ENCODE data around the gene DERL3.

DERL3 gene

GRCh38 chr22:23789638-23790037 is 49.2 kb downstream of the DERL3 start:
- no peaks in the 10 kb centered on the region for H3K27me3 ChIP-seq (ENCODE audit: control insufficient read depth, insufficient read depth, low read length)

GRCh38 chr22:23789121-23789520 is 49.7 kb downstream of the DERL3 start:
- no peak for TF ChIP-seq CTCF (IDR thresholded peaks at IDR 0.05)
- peaks cover 3% of the 10 kb centered on the region for H3K4me1 ChIP-seq

More at GRCh38 chr22:23789638-23790037, 49.2 kb downstream of the DERL3 start:
- TF ChIP-seq CTCF (IDR thresholded peaks at IDR 0.05): no peak
- Histone ChIP-seq H3K4me1 (peaks cover 3% of the 10 kb centered on the region), H3K36me3 (ENCODE audit: control insufficient read depth, insufficient read depth, low read length) (no peaks in the 10 kb centered on the region), H3K4me3 (ENCODE audit: low read depth, low read length) (no peak overlapping the region), H3K27ac (no peak overlapping the region), H3K79me2 (peaks cover 15% of the 10 kb centered on the region), H3K9ac (no peak overlapping the region), H3K4me2 (ENCODE audit: low read length) (no peak overlapping the region), H2AFZ (no peak overlapping the region), H3K9me3 (ENCODE audit: control insufficient read depth, low read length) (no peaks in the 10 kb centered on the region)

GRCh38 chr22:23787910-23788309 is 50.9 kb downstream of the DERL3 start:
- Histone ChIP-seq H2AFZ (no peak overlapping the region), H3K27ac (no peak overlapping the region)

More at GRCh38 chr22:23789121-23789520, 49.7 kb downstream of the DERL3 start:
- Histone ChIP-seq H3K36me3 (ENCODE audit: control insufficient read depth, insufficient read depth, low read length) (no peaks in the 10 kb centered on the region), H3K9ac (no peak overlapping the region), H3K27me3 (ENCODE audit: control insufficient read depth, insufficient read depth, low read length) (no peaks in the 10 kb centered on the region), H3K79me2 (peaks cover 15% of the 10 kb centered on the region), H3K9me3 (ENCODE audit: control insufficient read depth, low read length) (no peaks in the 10 kb centered on the region), H2AFZ (no peak overlapping the region), H3K4me3 (ENCODE audit: low read depth, low read length) (no peak overlapping the region), H3K4me2 (ENCODE audit: low read length) (no peak overlapping the region), H3K27ac (no peak overlapping the region)

GRCh38 chr22:23787600-23787896 is 51.3 kb downstream of the DERL3 start:
- H3K4me2 ChIP-seq (ENCODE audit: low read length): peak overlapping the region; percentile 68
- peaks cover 15% of the 10 kb centered on the region for H3K79me2 ChIP-seq
- H3K4me3 ChIP-seq (ENCODE audit: low read depth, low read length): peak overlapping the region; percentile 85
- peaks cover 3% of the 10 kb centered on the region for H3K4me1 ChIP-seq
- H2AFZ ChIP-seq: peak overlapping the region; percentile 33
- no peaks in the 10 kb centered on the region for H3K36me3 ChIP-seq (ENCODE audit: control insufficient read depth, insufficient read depth, low read length)
- H3K9ac ChIP-seq: no peak overlapping the region
- peak overlapping the region; percentile 97 for H3K27ac ChIP-seq
- H3K27me3 ChIP-seq (ENCODE audit: control insufficient read depth, insufficient read depth, low read length): no peaks in the 10 kb centered on the region
- no peak for TF ChIP-seq CTCF (IDR thresholded peaks at IDR 0.05)
- H3K9me3 ChIP-seq (ENCODE audit: control insufficient read depth, low read length): no peaks in the 10 kb centered on the region

More at GRCh38 chr22:23787910-23788309, 50.9 kb downstream of the DERL3 start:
- peaks cover 15% of the 10 kb centered on the region for H3K79me2 ChIP-seq
- H3K4me2 ChIP-seq (ENCODE audit: low read length): peak overlapping the region; percentile 68
- peak overlapping the region; percentile 85 for H3K4me3 ChIP-seq (ENCODE audit: low read depth, low read length)
- no peak overlapping the region for H3K9ac ChIP-seq
- H3K9me3 ChIP-seq (ENCODE audit: control insufficient read depth, low read length): no peaks in the 10 kb centered on the region
- H3K36me3 ChIP-seq (ENCODE audit: control insufficient read depth, insufficient read depth, low read length): no peaks in the 10 kb centered on the region
- TF ChIP-seq CTCF (IDR thresholded peaks at IDR 0.05): no peak
- H3K27me3 ChIP-seq (ENCODE audit: control insufficient read depth, insufficient read depth, low read length): no peaks in the 10 kb centered on the region
- H3K4me1 ChIP-seq: peaks cover 3% of the 10 kb centered on the region

All from parathyroid adenoma (tissue), 2 donors.